AG10803 (cell line): Measurements from ENCODE around the gene SLC2A1.
"Not testable (repeated sequence)": the region's sequence is repeated elsewhere in the genome, so short reads cannot be mapped to it uniquely, and the experiment has no call there.

Experiments used
- DNase-seq: peaks from one replicate; pipeline ENCODE4 v3.0.0; 2010; ENCODE audit warnings: low read depth
- H3K4me3 ChIP-seq: 2 replicates; pipeline ENCODE4 v1.5.1; 2011; ENCODE audit warnings: mild to moderate bottlenecking, low read length, control low read depth
- CTCF ChIP-seq: conservative IDR thresholded peaks from 2 replicates; pipeline ENCODE4 v1.5.1; 2011; ENCODE audit warnings: mild to moderate bottlenecking, low read length, control low read depth, inconsistent platforms

The SLC2A1 gene

GRCh38 chr1:42921769-42922168 lies 36.9 kb downstream of the SLC2A1 start:
- no peak overlapping the region for H3K4me3 ChIP-seq
- TF ChIP-seq CTCF = no peak
- no peak for DNase-seq

- DNase-seq, H3K4me3 ChIP-seq: not testable (repeated sequence)
Measured at GRCh38 chr1:42919651-42920050, 39.0 kb downstream of the SLC2A1 start.

- H3K4me3 ChIP-seq = no peak overlapping the region
- DNase-seq = no peak
- TF ChIP-seq CTCF = no peak
Measured at GRCh38 chr1:42917241-42917495, 41.5 kb downstream of the SLC2A1 start.

GRCh38 chr1:42915456-42915855 lies 43.2 kb downstream of the SLC2A1 start:
- DNase-seq = no peak
- no peak overlapping the region for H3K4me3 ChIP-seq
- TF ChIP-seq CTCF = no peak

- no peak overlapping the region for H3K4me3 ChIP-seq
- DNase-seq = no peak
- no peak for TF ChIP-seq CTCF
Measured at GRCh38 chr1:42914092-42914627, 44.5 kb downstream of the SLC2A1 start.

GRCh38 chr1:42913426-42914091 lies 45.1 kb downstream of the SLC2A1 start:
- peak; percentile 78 for DNase-seq
- no peak overlapping the region for H3K4me3 ChIP-seq
- peak; percentile 97 for TF ChIP-seq CTCF

GRCh38 chr1:42910985-42911384 lies 47.7 kb downstream of the SLC2A1 start:
- no peak for DNase-seq
- TF ChIP-seq CTCF = no peak
- H3K4me3 ChIP-seq = no peak overlapping the region

GRCh38 chr1:42908046-42908445 lies 50.6 kb downstream of the SLC2A1 start:
- TF ChIP-seq CTCF = no peak
- no peak for DNase-seq

More at GRCh38 chr1:42908046-42908445, 50.6 kb downstream of the SLC2A1 start:
- no peak overlapping the region for H3K4me3 ChIP-seq
